Ishikawa (cell line): ENCODE data around the gene NAP1L5.

ENCODE experiments used
- CREB1 ChIP-seq: IDR thresholded peaks from 2 replicates; pipeline ENCODE4 v1.6.1; 2012; ENCODE audit warnings: low read depth
- EGR1 ChIP-seq: IDR thresholded peaks from 2 replicates; pipeline ENCODE4 v1.6.1; 2012
- EP300 ChIP-seq: IDR thresholded peaks from 2 replicates; pipeline ENCODE4 v1.6.1; 2012; ENCODE audit warnings: borderline replicate concordance
- FOXM1 ChIP-seq: IDR thresholded peaks from 2 replicates; pipeline ENCODE4 v1.6.1; 2012; ENCODE audit warnings: low read depth, borderline replicate concordance
- MAX ChIP-seq: IDR thresholded peaks from 2 replicates; pipeline ENCODE4 v1.6.1; 2012
- NFIC ChIP-seq: IDR thresholded peaks from 2 replicates; pipeline ENCODE4 v1.6.1; 2012
- RAD21 ChIP-seq: IDR thresholded peaks from 2 replicates; pipeline ENCODE4 v1.6.1; 2012; ENCODE audit warnings: low read depth
- REST ChIP-seq: IDR thresholded peaks from 2 replicates; pipeline ENCODE4 v1.6.1; 2012; ENCODE audit warnings: low read depth, mild to moderate bottlenecking
- TAF1 ChIP-seq: IDR thresholded peaks from 2 replicates; pipeline ENCODE4 v1.6.1; 2012; ENCODE audit warnings: low read depth, mild to moderate bottlenecking
- TEAD4 ChIP-seq: IDR thresholded peaks from 2 replicates; pipeline ENCODE4 v1.6.1; 2012
- YY1 ChIP-seq: IDR thresholded peaks from 2 replicates; pipeline ENCODE4 v1.6.1; 2012; ENCODE audit warnings: low read depth

GRCh38 chr4:88722276-88722780 lies 24.7 kb upstream of the NAP1L5 start:
- no peak for TF ChIP-seq CREB1
- no peak for TF ChIP-seq EGR1
- no peak for TF ChIP-seq RAD21
- TF ChIP-seq FOXM1, result no peak
- no peak for TF ChIP-seq REST
- TF ChIP-seq EP300, result no peak
- no peak for TF ChIP-seq MAX
- no peak for TF ChIP-seq NFIC
- TF ChIP-seq YY1, result no peak
- no peak for TF ChIP-seq TAF1
- no peak for TF ChIP-seq TEAD4
